Measurements from ENCODE around the gene RALY. TPM values are rescaled to one million over a fixed set of nuclear protein-coding genes. Genes with fewer than 3 reads are reported as not detected.

Gene RALY
- total and polyA plus RNA-seq, 3 donors from 2014 or later = 184 to 247 (median 224) TPM

GRCh38 chr20:33948480-33948879 is 45.2 kb upstream of the RALY start:
- Histone ChIP-seq H3K36me3 (ENCODE audit: low read depth, missing control alignments) (no peaks in the 10 kb centered on the region), H3K27ac (no peak overlapping the region), H3K9me3 (no peaks in the 10 kb centered on the region), H3K4me1 (no peaks in the 10 kb centered on the region), H3K27me3 (no peaks in the 10 kb centered on the region), H3K4me3 (no peak overlapping the region)
- no peak for DNase-seq
- intact Hi-C loops (cut with DNase I; ENCODE audit: low total_unique reads) = no loop called here
- WGBS, 2 donors = 92% methylated on average over 2 of the region's 2 CpGs
- TF ChIP-seq, protein P1, sequence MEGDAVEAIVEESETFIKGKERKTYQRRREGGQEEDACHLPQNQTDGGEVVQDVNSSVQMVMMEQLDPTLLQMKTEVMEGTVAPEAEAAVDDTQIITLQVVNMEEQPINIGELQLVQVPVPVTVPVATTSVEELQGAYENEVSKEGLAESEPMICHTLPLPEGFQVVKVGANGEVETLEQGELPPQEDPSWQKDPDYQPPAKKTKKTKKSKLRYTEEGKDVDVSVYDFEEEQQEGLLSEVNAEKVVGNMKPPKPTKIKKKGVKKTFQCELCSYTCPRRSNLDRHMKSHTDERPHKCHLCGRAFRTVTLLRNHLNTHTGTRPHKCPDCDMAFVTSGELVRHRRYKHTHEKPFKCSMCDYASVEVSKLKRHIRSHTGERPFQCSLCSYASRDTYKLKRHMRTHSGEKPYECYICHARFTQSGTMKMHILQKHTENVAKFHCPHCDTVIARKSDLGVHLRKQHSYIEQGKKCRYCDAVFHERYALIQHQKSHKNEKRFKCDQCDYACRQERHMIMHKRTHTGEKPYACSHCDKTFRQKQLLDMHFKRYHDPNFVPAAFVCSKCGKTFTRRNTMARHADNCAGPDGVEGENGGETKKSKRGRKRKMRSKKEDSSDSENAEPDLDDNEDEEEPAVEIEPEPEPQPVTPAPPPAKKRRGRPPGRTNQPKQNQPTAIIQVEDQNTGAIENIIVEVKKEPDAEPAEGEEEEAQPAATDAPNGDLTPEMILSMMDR (IDR thresholded peaks at IDR 0.05) = no peak
- TF ChIP-seq POLR2A (IDR thresholded peaks at IDR 0.05) = no peak

GRCh38 chr20:33951171-33951570 is 42.5 kb upstream of the RALY start:
- DNase-seq = no peak
- H3K36me3 ChIP-seq (ENCODE audit: low read depth, missing control alignments) = no peaks in the 10 kb centered on the region
- no peaks in the 10 kb centered on the region for H3K27me3 ChIP-seq
- no peak overlapping the region for H3K27ac ChIP-seq
- H3K4me1 ChIP-seq = no peaks in the 10 kb centered on the region
- TF ChIP-seq, protein P1 (IDR thresholded peaks at IDR 0.05) = no peak
- TF ChIP-seq POLR2A (IDR thresholded peaks at IDR 0.05) = no peak
- intact Hi-C loops (cut with DNase I; ENCODE audit: low total_unique reads) = no loop called here
- no peaks in the 10 kb centered on the region for H3K9me3 ChIP-seq
- H3K4me3 ChIP-seq = no peak overlapping the region

DNA sequence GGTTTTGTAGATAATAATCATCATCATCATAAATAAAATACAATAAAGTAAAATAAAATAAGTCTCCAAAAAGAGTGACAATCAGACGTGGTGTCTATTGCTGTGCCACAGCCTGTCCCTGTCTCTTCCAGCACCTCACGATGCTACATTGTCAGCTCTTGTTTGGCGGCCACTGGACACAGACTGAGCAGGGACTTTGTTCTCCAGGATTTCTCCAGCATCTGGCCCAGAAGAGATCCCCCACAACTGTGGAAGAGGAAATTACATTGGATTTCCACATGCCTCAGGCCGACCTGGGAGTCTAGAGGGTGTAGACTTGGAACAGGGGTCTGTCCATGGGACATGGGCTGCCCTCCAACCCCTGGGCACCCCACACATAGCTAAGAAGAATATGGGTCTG is 39.2 kb upstream of the RALY start:
- 86 to 90% methylated on average over 4 of the region's 4 CpGs for WGBS, 2 donors
- intact Hi-C loops (cut with DNase I; ENCODE audit: low total_unique reads) = no loop called here

DNA sequence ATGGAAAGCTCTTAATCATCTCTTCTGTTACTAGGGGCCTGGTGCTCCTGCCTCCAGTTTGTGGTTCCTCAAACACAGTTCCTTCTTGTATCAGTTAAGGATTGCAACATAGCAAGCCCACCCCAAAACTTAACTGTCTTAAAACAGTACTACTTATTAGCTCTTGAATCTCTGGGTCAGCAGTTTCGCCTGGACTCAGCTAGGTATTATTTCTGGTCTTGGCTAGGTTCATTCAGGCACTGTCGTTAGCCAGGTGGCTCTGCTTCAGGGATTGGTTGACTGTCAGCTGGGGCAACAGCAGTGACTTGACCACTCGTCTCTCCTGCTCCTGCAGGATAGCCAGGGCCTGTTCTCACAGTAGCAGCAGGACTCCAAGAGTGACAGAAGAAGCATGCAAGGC is 30.0 kb upstream of the RALY start:
- Histone ChIP-seq H3K27ac (no peak overlapping the region), H3K9me3 (no peaks in the 10 kb centered on the region), H3K36me3 (ENCODE audit: low read depth, missing control alignments) (no peaks in the 10 kb centered on the region), H3K4me3 (no peak overlapping the region), H3K27me3 (no peaks in the 10 kb centered on the region), H3K4me1 (no peaks in the 10 kb centered on the region)
- TF ChIP-seq POLR2A (IDR thresholded peaks at IDR 0.05) = no peak
- TF ChIP-seq, protein P1 (IDR thresholded peaks at IDR 0.05) = no peak
- intact Hi-C loops (cut with DNase I; ENCODE audit: low total_unique reads) = no loop called here
- DNase-seq = no peak
- 85 to 87% methylated on average over 3 of the region's 3 CpGs for WGBS, 2 donors

More for the DNA sequence above, 39.2 kb upstream of the RALY start:
- no peaks in the 10 kb centered on the region for H3K27me3 ChIP-seq
- no peak overlapping the region for H3K27ac ChIP-seq
- H3K9me3 ChIP-seq = no peaks in the 10 kb centered on the region
- no peaks in the 10 kb centered on the region for H3K36me3 ChIP-seq (ENCODE audit: low read depth, missing control alignments)
- no peak for TF ChIP-seq POLR2A (IDR thresholded peaks at IDR 0.05)
- H3K4me1 ChIP-seq = no peaks in the 10 kb centered on the region
- DNase-seq = no peak
- H3K4me3 ChIP-seq = no peak overlapping the region

DNA sequence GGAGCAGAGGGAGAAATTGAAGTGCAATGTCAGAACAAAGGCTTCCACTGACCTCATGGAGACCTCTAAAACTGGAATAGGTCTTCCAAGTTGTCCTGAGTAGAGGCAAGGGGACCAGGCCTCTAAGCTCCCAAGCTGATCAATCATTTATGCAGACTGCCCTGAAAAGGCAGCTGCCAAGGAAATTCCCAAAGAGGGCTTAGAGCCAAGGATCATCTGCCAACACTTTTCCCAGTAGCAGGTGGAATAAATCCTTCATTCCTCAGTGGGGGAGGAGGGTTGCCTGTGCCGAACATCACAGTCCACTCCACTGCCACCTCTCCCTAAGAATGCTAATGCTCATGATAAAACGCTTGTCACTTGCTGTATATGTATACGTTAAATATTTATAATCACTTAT is 29.3 kb upstream of the RALY start:
- Histone ChIP-seq H3K4me3 (no peak overlapping the region), H3K9me3 (no peaks in the 10 kb centered on the region), H3K27me3 (no peaks in the 10 kb centered on the region), H3K36me3 (ENCODE audit: low read depth, missing control alignments) (no peaks in the 10 kb centered on the region), H3K27ac (no peak overlapping the region), H3K4me1 (no peaks in the 10 kb centered on the region)
- TF ChIP-seq POLR2A (IDR thresholded peaks at IDR 0.05) = no peak
- TF ChIP-seq, protein P1 (IDR thresholded peaks at IDR 0.05) = no peak
- intact Hi-C loops (cut with DNase I; ENCODE audit: low total_unique reads) = no loop called here
- DNase-seq = no peak
- WGBS, 2 donors = 84 to 86% methylated on average over 3 of the region's 3 CpGs

Data from testis (tissue), 3 donors.